GM18505 (cell line): ENCODE measurements around the gene SLC22A14.
"Not testable (repeated sequence)": the region's sequence is repeated elsewhere in the genome, so short reads cannot be mapped to it uniquely, and the experiment has no call there.

ENCODE experiments used
- ATAC-seq: cut with Tn5 transposase; IDR thresholded peaks from one replicate; pipeline ENCODE4 v1.9.1; 2021; ENCODE audit not compliant: unreplicated experiment
- POLR2A ChIP-seq: IDR thresholded peaks from 4 replicates; pipeline ENCODE4 v1.6.1; 2011; ENCODE audit warnings: borderline replicate concordance; ENCODE audit not compliant: insufficient read depth, insufficient read length; ENCODE audit errors: extremely low read depth

The SLC22A14 gene, protein sequence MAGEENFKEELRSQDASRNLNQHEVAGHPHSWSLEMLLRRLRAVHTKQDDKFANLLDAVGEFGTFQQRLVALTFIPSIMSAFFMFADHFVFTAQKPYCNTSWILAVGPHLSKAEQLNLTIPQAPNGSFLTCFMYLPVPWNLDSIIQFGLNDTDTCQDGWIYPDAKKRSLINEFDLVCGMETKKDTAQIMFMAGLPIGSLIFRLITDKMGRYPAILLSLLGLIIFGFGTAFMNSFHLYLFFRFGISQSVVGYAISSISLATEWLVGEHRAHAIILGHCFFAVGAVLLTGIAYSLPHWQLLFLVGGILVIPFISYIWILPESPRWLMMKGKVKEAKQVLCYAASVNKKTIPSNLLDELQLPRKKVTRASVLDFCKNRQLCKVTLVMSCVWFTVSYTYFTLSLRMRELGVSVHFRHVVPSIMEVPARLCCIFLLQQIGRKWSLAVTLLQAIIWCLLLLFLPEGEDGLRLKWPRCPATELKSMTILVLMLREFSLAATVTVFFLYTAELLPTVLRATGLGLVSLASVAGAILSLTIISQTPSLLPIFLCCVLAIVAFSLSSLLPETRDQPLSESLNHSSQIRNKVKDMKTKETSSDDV

DNA sequence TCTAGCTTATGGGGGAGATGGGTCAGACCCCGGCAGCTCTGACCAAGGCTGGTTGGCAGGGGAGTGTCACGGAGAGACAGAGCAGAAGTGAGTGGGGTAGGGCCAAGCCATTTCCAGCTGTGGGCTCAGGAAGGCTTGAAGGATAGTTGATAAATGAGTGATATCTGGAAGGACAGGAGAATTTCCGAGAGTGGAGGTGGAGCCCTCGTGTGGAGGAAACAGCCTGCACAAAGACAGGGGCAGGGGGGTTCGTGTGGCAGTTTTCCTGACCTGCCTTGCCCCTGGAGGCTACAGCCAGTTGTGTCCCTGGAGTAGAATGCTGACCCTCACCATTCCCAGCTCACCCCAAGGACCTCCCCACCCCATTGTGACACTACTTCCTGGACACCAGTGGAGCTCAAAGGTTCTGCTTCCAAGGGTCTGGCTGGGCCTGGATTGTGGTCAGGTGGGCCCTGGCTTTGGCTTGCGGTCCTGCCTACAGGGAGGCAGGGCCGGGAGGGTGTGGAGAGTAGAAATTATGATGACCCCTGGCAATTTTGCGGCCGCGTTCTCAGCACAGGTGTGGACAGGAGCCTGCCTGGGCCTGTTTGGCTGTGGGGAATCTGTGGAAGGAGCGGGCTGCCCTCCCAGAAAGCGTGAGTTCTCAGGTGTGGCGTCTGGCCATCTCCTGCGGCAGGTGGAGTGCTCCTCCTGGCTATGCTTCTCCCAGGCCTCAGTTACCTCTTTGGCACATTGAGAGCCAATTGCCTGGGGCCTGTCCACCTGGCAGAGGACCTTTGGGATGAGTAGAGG, at the start of gene SLC22A14:
SLC22A14 (plus strand) TSS at position 400 of the 792 bp plus-strand sequence. CDS start 23,733 bp downstream, outside the sequence.
- no peak for TF ChIP-seq POLR2A
- no peak for ATAC-seq

DNA sequence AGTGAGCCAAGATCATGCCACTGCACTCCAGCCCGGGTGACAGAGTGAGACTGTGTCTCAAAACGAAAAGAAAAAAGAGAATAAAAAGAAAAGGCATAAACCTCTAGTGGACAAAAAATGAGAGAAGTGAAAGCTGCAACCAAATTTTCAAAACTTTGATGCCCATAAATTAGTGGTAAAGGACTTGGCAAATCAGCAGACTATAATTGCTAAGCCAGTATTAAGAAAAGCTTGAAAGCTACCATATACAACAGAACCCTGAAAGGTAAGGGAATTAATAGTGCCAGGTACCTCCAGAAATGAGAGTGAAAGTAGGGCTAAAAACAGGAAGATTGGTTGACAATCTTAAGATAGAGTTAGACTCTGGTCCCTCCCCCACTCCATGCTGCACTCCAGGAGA, 49.4 kb upstream of the SLC22A14 start:
- ATAC-seq, result no peak
- TF ChIP-seq POLR2A, result no peak

DNA sequence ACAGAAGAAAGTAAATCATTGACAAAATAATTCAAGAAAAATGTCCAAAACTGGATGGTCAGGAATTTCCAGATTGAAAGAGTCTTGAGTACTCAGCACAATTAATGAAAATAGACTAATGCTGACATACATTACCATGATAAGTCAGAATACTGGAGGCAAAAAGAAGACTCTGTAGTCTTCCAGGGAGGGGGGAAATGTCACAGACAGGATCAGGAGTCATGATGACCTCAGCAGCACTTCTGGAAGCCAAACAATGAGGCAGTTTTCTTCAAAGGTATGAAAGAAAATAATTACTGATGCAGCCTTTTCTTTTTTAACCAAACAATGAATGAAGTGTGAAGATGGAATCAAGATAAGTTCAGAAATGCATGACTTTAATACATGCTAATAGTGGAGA, 46.6 kb upstream of the SLC22A14 start:
- no peak for TF ChIP-seq POLR2A
- ATAC-seq, result no peak

DNA sequence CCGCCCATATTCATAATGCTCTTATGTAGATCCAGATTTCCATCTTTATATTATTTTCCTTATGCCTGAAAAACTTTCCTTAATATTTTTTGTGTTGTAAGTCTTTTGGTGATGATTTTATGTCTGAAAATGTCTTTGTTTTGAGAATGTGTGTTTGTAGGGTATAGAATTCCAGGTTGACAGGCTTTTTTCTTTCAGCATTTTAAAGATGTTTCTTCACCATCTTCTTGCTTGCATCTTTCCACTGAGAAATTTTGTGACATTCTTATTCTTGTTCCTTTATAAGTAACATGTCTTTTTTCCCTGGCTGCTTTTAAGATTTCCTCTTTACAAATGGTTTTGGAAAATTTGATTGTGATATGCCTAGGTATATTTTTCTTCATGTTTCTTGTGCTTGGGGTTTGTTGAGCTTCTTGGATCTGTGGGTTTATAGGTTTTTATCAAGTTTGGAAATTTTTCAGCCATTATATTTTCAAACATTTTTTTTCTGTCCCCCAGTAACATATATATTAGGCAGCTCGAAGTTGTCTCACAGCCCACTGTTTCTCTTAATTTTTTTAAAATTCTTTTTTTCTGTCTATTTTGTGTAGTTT, 43.6 kb upstream of the SLC22A14 start:
- no peak for ATAC-seq
- no peak for TF ChIP-seq POLR2A

DNA sequence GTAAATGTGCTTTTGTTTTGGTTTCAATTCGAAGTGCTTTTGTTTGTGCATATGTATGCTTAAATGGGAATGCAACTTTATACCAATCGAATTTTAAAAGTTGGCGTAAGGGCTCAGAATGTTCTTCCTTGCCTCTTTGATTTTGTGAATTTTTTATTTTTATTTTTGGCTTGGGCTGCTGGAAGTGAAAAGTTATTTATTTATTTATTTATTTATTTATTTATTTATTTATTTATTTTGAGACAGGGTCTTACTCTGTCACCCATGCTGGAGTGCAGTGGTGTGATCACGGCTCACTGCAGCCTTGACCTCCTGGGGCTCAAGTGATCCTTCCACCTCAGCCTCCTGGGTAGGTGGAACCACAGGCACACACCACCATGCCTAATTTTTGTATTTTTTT, 39.3 kb upstream of the SLC22A14 start:
- not testable (repeated sequence) for ATAC-seq

DNA sequence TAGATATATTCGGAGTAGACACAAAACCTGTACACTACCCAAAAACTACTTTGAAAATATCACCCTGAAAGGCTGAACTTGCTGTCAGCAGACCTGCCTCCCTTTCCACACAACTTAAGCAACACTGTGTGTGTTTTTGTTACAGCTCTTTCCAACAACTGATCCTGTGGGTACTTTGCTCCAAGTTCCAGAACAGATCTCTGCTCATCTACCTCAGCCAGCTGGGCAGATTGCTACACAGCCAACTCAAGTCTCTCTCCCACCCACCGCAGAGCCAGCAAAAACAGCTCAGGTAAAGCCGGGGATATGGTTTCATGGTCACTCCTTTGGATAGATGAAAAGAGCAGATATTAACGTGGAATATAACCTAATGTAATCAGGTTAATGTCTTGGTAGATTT, 36.2 kb upstream of the SLC22A14 start:
- TF ChIP-seq POLR2A, result no peak
- ATAC-seq, result no peak

DNA sequence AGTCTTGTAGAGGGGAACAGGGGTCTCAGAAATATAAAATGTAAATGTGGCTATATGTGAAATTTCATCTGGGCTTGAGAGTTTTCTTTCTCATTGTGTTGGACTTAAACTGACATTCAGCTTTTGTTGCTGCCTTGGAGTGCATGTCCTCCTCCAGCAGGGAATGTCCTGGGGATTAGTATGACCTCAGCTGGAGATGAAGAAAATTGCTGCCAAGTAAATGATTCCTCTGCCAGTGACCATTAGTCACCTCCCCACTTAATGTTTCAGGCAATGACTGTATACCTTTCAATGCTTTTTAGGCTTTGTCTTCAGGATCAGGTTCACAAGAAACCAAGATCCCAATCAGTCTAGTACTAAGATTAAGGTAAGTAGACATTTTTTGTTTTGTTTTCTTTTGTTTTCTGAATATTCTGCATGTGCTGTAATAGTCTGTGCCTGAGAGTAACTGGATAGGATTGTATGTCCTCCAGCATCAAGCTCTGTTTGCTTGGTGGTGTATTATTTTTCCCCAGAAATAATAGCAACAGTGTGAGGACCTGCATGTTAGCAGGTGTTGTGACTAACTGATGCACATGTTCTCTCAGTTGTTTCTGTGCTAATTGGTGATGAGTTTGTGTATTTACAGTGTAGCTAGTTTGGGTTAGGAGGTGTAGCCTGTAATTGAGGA, 34.6 kb upstream of the SLC22A14 start:
- TF ChIP-seq POLR2A, result no peak
- no peak for ATAC-seq

DNA sequence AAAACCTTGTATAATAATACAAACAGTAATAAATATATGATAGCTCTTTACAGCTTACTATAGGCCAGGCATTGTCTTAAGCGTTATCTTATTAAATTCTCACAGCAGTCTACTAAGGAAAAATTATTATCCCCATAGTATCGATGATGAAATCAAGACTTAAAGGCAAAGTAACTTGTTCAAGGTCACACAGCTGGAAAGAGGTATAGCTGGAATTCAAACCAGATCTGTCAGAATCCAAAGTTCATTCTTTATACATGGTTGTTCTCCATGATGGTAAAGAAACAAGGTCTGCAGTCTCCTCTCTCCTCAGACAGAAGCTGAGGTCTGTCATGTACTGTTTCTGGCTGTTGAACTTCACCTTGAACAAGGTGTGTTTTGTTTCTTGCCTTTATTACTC, 31.9 kb upstream of the SLC22A14 start:
- ATAC-seq, result no peak

DNA sequence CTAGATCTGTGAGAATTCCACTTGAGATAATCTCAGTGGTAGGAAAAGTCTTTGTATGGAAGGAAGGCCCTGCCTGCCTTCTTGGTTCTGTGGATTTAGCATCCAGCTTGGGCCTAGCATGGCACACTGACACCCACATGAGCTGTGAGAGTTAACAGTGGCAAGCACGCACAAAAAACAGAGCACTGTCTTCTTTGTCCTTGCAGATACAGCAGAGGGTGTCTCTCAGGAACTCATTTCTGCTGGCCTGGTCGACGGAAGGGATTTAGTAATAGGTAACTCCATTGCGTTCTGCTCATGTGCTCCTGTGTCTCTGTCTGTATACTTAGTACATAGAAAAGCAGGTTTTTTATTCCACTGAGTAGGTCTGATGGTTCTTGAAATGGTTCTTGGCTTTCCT, 30.9 kb upstream of the SLC22A14 start:
- no peak for ATAC-seq
- no peak for TF ChIP-seq POLR2A

More for the DNA sequence above, 31.9 kb upstream of the SLC22A14 start:
- TF ChIP-seq POLR2A, result no peak

DNA sequence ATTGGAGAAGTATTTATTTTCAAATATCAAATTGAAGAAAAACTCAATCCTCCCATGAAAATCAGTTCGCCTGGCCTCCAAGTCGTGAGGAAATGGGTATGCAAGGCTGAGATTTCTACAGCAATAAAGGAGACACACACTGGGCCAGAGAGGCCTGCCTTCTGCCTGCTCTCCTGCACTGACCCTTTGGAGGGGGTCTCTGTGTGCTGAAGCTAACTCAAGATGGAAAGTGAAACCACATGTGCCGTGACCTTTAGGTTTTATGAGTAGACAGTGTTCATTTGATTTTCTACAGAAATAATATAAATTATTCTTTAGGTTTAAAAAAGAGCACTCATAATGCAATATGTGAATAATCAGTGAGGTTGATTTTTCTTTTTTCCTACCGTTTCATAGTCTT, 28.4 kb upstream of the SLC22A14 start:
- ATAC-seq, result no peak

DNA sequence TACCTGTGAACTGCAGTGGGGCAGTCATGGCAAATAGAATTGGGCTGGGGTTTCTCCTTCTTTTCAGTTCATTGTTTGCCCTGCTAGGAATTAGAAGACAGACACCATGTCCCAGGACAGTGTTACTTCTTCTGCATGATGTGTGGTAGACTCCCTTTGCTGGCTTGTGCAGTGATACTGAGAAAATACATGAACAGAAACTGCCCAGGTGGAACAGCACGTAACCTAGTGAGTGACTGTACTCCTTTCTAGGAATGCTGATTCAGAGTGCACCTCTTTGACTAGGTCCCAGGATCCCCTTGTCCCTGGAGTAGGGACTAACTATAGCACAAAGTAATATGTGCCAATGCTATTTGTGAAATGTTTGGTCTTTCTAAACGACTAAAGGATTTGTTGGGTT, 27.2 kb upstream of the SLC22A14 start:
- no peak for TF ChIP-seq POLR2A
- ATAC-seq, result no peak

More for the DNA sequence above, 28.4 kb upstream of the SLC22A14 start:
- TF ChIP-seq POLR2A, result no peak

DNA sequence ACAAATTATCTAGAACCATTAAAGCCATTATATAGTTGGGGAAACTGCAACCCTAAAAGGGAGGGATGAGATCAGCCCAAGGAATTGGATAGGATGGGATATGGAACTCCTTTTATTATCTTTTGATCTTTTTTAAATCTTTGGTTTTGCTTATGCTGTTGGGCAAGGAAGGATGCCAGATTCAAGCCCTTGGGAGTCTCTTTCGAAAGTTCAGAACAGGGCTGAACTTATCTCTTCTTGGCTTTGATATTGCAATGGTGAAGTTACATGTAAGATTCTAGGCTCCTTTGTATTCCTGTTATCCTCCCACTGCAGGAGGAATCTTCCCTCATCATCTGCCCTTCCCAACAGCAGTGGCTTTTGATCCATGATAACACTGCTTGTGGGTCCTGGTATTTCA, 26.5 kb upstream of the SLC22A14 start:
- no peak for ATAC-seq
- TF ChIP-seq POLR2A, result no peak

DNA sequence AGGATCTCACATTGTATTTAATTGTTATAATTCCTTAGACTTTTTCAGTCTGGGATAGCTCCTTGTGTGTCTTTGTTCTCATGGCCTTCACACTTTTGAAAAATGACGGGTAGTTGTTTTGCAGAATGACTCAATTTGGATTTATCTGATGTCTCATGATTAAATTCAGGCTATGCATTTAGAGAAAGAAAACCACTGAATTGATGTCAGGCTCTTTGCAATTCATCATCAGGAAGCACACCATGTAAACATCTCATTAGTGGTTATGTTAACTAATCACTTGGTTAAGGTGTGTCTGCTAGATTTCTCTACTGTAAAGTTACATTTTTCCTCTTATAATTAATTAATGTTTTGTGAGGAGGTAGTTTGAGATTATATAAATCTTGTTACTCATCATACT, 24.5 kb upstream of the SLC22A14 start:
- TF ChIP-seq POLR2A, result no peak
- ATAC-seq, result no peak
